Gastroesophageal sphincter (tissue), 4 donors: Measurements from ENCODE around the gene ZBP1. TPM values are rescaled to one million over a fixed set of nuclear protein-coding genes. Genes with fewer than 3 reads are reported as not detected.

ENCODE experiments used
- ATAC-seq: fragments of 150-250 bp; one replicate; pipeline ENCODE4 v1.9.1; 2016; ENCODE audit warnings: mild to moderate bottlenecking, moderate library complexity
- H3K27ac ChIP-seq, 4 donors: fragments of 200-600 bp; sonication (generic) in 3 of 4; 1 replicate in 3 of 4; 2 replicates in 1 of 4; pipeline ENCODE4 v1.5.1; 2016 to 2019
- H3K27me3 ChIP-seq: fragments of 200-600 bp; sonication (generic); one replicate; pipeline ENCODE4 v1.5.1; 2019
- H3K36me3 ChIP-seq, 2 donors: fragments of 200-600 bp; sonication (generic); one replicate each; pipeline ENCODE4 v1.5.1; 2019; ENCODE audit warnings: control low read depth in 1 of 2
- H3K4me1 ChIP-seq, 3 donors: fragments of 200-600 bp; sonication (generic); 1 replicate in 2 of 3; 2 replicates in 1 of 3; pipeline ENCODE4 v1.5.1; 2016 to 2019; ENCODE audit warnings: control low read depth in 2 of 3
- H3K4me3 ChIP-seq, 2 donors: fragments of 200-600 bp; sonication (generic); one replicate each; pipeline ENCODE4 v1.5.1; 2019; ENCODE audit warnings: mild to moderate bottlenecking in 1 of 2, moderate library complexity in 1 of 2
- H3K9me3 ChIP-seq, 3 donors: fragments of 200-600 bp; sonication (generic); one replicate each; pipeline ENCODE4 v1.5.1; 2017 to 2019; ENCODE audit warnings: control low read depth in 2 of 3
- EP300 ChIP-seq: sonication (generic); formaldehyde crosslinking; IDR thresholded peaks from one replicate; pipeline ENCODE4 v1.6.1; 2017; ENCODE audit warnings: antibody characterized with exemption, mild to moderate bottlenecking
- POLR2A ChIP-seq, 2 donors: fragments of 450-650 bp; IDR thresholded peaks; one replicate each; pipeline ENCODE4 v1.6.1; 2017; ENCODE audit warnings: antibody characterized with exemption in 2 of 2, mild to moderate bottlenecking in 2 of 2, moderate library complexity in 1 of 2
- POLR2AphosphoS5 ChIP-seq: sonication (generic); formaldehyde crosslinking; IDR thresholded peaks from one replicate; pipeline ENCODE4 v1.6.1; 2017; ENCODE audit warnings: antibody characterized with exemption
- WGBS, 2 donors: methylation state at CpG; one replicate each; pipeline ENCODE4 v1.1.5; 2018; ENCODE audit warnings: low coverage in 1 of 2; 5-methylcytosine and 5-hydroxymethylcytosine counted together
- total RNA-seq, 4 donors: library from RNA; depleted of rRNA; stranded (reverse); fragments of >200 nt; gene quantifications; one replicate each; pipeline ENCODE4 v1.1.0, GENCODE V29; 2016
- TF ChIP-seq, protein P1 (sequence below), 4 experiments: fragments of 200-600 bp in 2 of 4; fragments of 450-650 bp in 2 of 4; sonication (generic) in 1 of 4; IDR thresholded peaks; one replicate each; pipeline ENCODE4 v1.5.1; 2017 to 2019; ENCODE audit warnings: antibody characterized with exemption in 4 of 4, mild to moderate bottlenecking in 2 of 4, moderate library complexity in 2 of 4

The ZBP1 gene
- total RNA-seq, 4 donors from 2014 or later: 0.08 to 0.32 TPM; not detected in 2

DNA sequence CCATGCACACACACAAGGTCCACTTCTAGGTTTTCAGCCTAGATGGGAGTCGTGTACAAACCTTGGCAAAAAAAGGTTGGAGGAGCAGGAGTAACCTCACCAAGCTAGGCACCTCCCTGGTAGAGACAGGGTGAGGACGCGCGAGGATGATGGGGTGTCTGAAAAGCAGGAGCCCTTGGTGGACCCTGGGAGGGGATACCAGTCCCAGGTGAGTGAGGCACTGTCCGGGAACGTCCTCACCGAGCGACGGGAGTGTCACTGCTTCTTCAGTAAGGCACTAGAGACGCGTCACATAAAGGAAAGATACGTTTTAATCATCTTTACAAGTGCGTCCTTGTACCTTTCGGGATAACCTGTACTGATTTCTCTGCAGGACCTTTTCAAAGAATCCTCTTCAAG, 29.4 kb upstream of the ZBP1 start:
- Histone ChIP-seq H3K27me3 (no peaks in the 10 kb centered on the region), H3K9me3 (no peaks in the 10 kb centered on the region), H3K4me1 (peaks cover 0 to 5% (median 0%) of the 10 kb centered on the region in 3 donors), H3K27ac (no peak overlapping the region), H3K36me3 (peaks cover 0 to 43% of the 10 kb centered on the region in 2 donors), H3K4me3 (no peak overlapping the region)
- TF ChIP-seq POLR2A (IDR thresholded peaks at IDR 0.05) (no peak), POLR2AphosphoS5 (no peak), EP300 (no peak)
- TF ChIP-seq, protein P1, sequence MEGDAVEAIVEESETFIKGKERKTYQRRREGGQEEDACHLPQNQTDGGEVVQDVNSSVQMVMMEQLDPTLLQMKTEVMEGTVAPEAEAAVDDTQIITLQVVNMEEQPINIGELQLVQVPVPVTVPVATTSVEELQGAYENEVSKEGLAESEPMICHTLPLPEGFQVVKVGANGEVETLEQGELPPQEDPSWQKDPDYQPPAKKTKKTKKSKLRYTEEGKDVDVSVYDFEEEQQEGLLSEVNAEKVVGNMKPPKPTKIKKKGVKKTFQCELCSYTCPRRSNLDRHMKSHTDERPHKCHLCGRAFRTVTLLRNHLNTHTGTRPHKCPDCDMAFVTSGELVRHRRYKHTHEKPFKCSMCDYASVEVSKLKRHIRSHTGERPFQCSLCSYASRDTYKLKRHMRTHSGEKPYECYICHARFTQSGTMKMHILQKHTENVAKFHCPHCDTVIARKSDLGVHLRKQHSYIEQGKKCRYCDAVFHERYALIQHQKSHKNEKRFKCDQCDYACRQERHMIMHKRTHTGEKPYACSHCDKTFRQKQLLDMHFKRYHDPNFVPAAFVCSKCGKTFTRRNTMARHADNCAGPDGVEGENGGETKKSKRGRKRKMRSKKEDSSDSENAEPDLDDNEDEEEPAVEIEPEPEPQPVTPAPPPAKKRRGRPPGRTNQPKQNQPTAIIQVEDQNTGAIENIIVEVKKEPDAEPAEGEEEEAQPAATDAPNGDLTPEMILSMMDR (IDR thresholded peaks at IDR 0.05): no peak
- 80 to 87% methylated on average over 1 to 13 of the region's 14 CpGs for WGBS, 2 donors
- ATAC-seq: no peak

DNA sequence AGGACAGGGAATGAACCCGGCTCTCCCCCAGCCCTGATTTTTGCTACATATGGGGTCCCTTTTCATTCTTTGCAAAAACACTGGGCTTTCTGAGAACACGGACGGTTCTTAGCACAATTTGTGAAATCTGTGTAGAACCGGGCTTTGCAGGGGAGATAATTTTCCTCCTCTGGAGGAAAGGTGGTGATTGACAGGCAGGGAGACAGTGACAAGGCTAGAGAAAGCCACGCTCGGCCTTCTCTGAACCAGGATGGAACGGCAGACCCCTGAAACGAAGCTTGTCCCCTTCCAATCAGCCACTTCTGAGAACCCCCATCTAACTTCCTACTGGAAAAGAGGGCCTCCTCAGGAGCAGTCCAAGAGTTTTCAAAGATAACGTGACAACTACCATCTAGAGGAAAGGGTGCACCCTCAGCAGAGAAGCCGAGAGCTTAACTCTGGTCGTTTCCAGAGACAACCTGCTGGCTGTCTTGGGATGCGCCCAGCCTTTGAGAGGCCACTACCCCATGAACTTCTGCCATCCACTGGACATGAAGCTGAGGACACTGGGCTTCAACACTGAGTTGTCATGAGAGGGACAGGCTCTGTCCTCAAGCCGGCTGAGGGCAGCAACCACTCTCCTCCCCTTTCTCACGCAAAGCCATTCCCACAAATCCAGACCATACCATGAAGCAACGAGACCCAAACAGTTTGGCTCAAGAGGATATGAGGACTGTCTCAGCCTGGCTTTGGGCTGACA, 28.8 kb upstream of the ZBP1 start:
- Histone ChIP-seq H3K4me1 (no peaks in the 10 kb centered on the region), H3K9me3 (peaks cover 0 to 3% (median 0%) of the 10 kb centered on the region in 3 donors), H3K27ac (no peak overlapping the region), H3K36me3 (peaks cover 0 to 43% of the 10 kb centered on the region in 2 donors), H3K4me3 (no peak overlapping the region), H3K27me3 (no peaks in the 10 kb centered on the region)
- 76% methylated on average over 10 of the region's 15 CpGs; no CpG with 5 or more reads in 1 of the 2 donors for WGBS, 2 donors
- no peak for TF ChIP-seq POLR2AphosphoS5
- TF ChIP-seq, protein P1 (IDR thresholded peaks at IDR 0.05): no peak
- TF ChIP-seq EP300: no peak
- no peak for TF ChIP-seq POLR2A (IDR thresholded peaks at IDR 0.05)
- ATAC-seq: no peak

DNA sequence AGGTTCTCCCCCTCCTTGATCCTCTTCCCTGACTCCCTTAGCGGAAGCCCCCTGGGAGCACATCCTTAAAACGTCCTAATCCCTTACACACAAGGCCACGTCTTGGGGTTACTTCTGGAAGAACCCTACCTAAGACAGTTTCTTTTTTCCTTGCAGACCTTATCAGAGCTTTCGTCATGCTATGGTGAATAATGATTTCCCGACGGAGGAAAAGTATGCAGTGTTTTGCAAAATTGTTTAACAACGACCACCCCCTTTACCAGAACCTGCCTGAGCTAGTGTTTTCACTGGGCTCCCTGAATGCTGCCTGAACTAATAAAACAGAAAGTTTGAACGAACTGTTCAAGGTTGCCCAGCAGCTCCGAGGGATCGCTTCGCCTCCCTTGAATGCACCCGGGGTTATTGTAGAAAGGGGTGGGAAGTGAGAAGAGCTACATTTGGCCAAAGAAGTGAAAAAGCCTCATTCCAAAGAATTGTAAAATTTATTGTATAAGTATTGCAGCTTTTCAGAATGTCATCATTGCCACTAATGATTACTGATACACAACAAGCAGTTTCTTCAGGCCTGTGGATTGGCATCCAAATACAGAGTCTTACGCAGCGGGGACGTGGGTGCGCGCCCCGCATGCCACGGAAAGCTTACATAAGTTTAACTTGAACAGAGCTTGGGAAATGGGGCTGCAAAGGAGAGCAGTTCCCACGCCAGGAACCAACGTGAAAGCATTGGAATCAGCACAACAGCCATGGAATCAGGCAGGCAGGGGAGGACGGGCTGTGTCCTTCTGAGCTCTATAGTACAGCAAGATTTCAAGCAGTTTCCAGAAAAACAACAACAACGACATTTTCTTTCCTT, 27.9 kb upstream of the ZBP1 start:
- Histone ChIP-seq H3K27me3 (no peaks in the 10 kb centered on the region), H3K9me3 (peaks cover 0 to 12% (median 0%) of the 10 kb centered on the region in 3 donors), H3K36me3 (peaks cover 0 to 42% of the 10 kb centered on the region in 2 donors), H3K4me1 (no peaks in the 10 kb centered on the region), H3K4me3 (no peak overlapping the region), H3K27ac (no peak overlapping the region)
- TF ChIP-seq, protein P1 (IDR thresholded peaks at IDR 0.05): no peak
- TF ChIP-seq EP300 (no peak), POLR2A (IDR thresholded peaks at IDR 0.05) (no peak), POLR2AphosphoS5 (no peak)
- WGBS, 2 donors: 77 to 79% methylated on average over 10 to 21 of the region's 23 CpGs
- no peak for ATAC-seq

DNA sequence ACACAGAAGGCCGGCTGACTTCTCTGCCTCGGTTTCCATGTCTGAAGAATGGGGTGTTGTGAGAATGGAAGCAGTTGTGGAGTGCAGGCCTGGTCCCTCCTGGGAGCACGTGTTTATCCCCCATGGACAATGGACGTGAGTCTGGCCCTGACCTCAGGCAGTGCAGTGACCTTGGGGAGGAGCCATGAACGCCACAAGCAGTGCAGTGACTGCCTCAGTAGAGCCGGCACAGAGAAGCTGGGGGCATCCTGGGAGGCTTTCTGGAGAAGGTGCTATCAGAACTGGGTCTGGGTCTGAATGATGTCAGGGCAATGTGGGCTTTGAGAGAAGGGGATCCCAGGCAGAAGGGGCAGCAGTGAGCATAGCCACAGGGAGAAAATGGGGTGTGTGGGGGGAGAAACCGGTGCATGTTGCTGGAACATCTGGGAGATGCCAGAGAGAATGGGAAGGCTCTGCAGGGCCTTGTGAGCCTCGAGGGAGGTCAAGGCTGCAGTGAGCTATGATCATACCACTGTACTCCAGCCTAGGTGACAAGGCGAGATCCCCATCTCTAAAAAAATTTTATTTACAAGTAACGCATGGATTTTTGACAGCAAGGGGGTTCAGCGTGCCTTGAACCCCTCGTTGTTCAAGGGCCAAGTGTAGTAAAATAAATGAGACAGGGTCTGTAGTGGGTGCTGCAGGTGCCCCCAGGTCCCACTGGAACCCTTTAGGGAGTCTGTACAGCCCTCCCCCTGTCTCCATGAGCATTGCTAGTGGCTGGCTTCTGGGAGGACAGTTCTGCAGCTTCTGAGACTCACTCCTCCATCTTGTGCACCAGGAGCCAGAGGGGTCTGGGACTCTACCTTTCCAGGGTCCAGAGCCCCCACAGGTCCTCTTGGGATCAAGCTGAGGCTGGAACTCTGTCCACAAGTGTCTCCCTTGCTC, 27.0 kb upstream of the ZBP1 start:
- no peak for ATAC-seq
- H3K4me3 ChIP-seq: no peak overlapping the region
- no peaks in the 10 kb centered on the region for H3K27me3 ChIP-seq
- 69 to 88% methylated on average over 4 to 9 of the region's 12 CpGs for WGBS, 2 donors
- no peaks in the 10 kb centered on the region for H3K4me1 ChIP-seq
- TF ChIP-seq POLR2A (IDR thresholded peaks at IDR 0.05) (no peak), EP300 (no peak), POLR2AphosphoS5 (no peak)
- TF ChIP-seq, protein P1 (IDR thresholded peaks at IDR 0.05): no peak
- H3K9me3 ChIP-seq: peaks cover 0 to 14% (median 0%) of the 10 kb centered on the region in 3 donors
- peaks cover 0 to 33% of the 10 kb centered on the region in 2 donors for H3K36me3 ChIP-seq
- no peak overlapping the region for H3K27ac ChIP-seq
